Breast epithelium (tissue), 4 donors: ENCODE results near the gene CDCP2. TPM values are rescaled to one million over a fixed set of nuclear protein-coding genes. Genes with fewer than 3 reads are reported as not detected.
"Not testable (repeated sequence)": the region's sequence is repeated elsewhere in the genome, so short reads cannot be mapped to it uniquely, and the experiment has no call there.

ENCODE experiments used
- DNase-seq, 2 donors: peaks; one replicate each; pipeline ENCODE4 v3.0.0-alpha.2; 2019; ENCODE audit warnings: low spot score in 2 of 2
- H3K27ac ChIP-seq, 2 donors: fragments of 200-600 bp; sonication (generic) in 1 of 2; one replicate each; pipeline ENCODE4 v1.5.1; 2016 to 2019; ENCODE audit warnings: mild to moderate bottlenecking in 1 of 2
- H3K27me3 ChIP-seq, 2 donors: fragments of 200-600 bp; sonication (generic) in 1 of 2; one replicate each; pipeline versions ENCODE4 v1.5.1 to v1.6.0; 2017 to 2019; ENCODE audit warnings: control low read depth in 1 of 2, mild to moderate bottlenecking in 1 of 2
- H3K36me3 ChIP-seq: fragments of 200-600 bp; one replicate; pipeline ENCODE4 v1.5.1; 2019
- H3K4me1 ChIP-seq, 2 donors: fragments of 200-600 bp; sonication (generic); one replicate each; pipeline ENCODE4 v1.5.1; 2016 to 2019; ENCODE audit warnings: control low read depth in 1 of 2
- H3K4me3 ChIP-seq, 3 donors: fragments of 200-600 bp; sonication (generic); 1 replicate in 2 of 3; 2 replicates in 1 of 3; pipeline ENCODE4 v1.5.1; 2016 to 2019; ENCODE audit warnings: mild to moderate bottlenecking in 3 of 3, moderate library complexity in 2 of 3
- H3K9me3 ChIP-seq, 2 donors: fragments of 200-600 bp; sonication (generic) in 1 of 2; one replicate each; pipeline ENCODE4 v1.5.1; 2016 to 2019; ENCODE audit warnings: control low read depth in 1 of 2
- POLR2A ChIP-seq: fragments of 450-650 bp; IDR thresholded peaks from one replicate; pipeline ENCODE4 v1.6.1; 2016; ENCODE audit warnings: antibody characterized with exemption, mild to moderate bottlenecking, moderate library complexity
- POLR2AphosphoS5 ChIP-seq, 3 donors: sonication (generic); formaldehyde crosslinking; IDR thresholded peaks; one replicate each; pipeline ENCODE4 v1.6.1; 2017; ENCODE audit warnings: antibody characterized with exemption in 3 of 3
- intact Hi-C: fragments of 100-400 bp; cut with DNase I; formaldehyde crosslinking; loops from one replicate; pipeline ENCODE4 v1.15.1; 2023; ENCODE audit warnings: low total_unique reads
- total RNA-seq, 3 donors: library from RNA; depleted of rRNA; stranded (reverse); fragments of >200 nt; gene quantifications; one replicate each; pipeline ENCODE4 v1.1.0, GENCODE V29; 2016
- TF ChIP-seq, protein P1 (sequence below), 3 donors: fragments of 450-650 bp; IDR thresholded peaks; one replicate each; pipeline ENCODE4 v1.5.1; 2016 to 2017; ENCODE audit warnings: antibody characterized with exemption in 3 of 3, mild to moderate bottlenecking in 3 of 3, moderate library complexity in 3 of 3

Gene CDCP2
- total RNA-seq, 3 donors from 2014 or later, result 1.3 TPM; not detected in 2

DNA sequence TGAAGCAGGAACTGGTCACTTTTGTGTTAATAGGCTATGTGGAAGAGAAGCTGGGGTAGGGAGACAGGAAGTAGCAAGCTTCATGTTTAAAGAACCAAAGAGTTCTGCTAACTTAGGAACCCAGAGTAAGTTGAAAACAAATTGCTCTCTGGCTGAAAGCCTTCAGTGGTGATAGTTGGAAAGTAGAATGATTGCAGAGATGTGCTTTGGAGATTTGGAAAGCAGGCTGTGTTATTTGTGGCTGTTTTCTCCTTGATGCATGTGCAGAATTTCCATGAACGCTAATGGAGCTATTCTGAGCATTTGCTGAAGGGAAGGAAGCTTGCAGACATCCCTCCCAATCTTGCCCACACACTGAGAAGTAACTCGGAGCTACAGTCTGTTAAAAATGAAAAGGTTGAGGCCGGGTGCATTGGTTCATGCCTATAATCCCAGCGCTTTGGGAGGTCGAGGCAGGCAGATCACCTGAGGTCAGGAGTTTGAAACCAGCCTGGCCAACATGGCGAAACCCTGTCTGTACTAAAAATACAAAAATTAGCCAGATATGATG, 53.7 kb downstream of the CDCP2 start:
- H3K36me3 ChIP-seq, result no peaks in the 10 kb centered on the region
- no peak overlapping the region for H3K27ac ChIP-seq
- H3K4me1 ChIP-seq, result no peaks in the 10 kb centered on the region
- H3K9me3 ChIP-seq, result no peaks in the 10 kb centered on the region
- H3K4me3 ChIP-seq, result no peak overlapping the region
- no peak for DNase-seq
- TF ChIP-seq POLR2AphosphoS5 (IDR thresholded peaks at IDR 0.05) (no peak), POLR2A (no peak)
- TF ChIP-seq, protein P1, sequence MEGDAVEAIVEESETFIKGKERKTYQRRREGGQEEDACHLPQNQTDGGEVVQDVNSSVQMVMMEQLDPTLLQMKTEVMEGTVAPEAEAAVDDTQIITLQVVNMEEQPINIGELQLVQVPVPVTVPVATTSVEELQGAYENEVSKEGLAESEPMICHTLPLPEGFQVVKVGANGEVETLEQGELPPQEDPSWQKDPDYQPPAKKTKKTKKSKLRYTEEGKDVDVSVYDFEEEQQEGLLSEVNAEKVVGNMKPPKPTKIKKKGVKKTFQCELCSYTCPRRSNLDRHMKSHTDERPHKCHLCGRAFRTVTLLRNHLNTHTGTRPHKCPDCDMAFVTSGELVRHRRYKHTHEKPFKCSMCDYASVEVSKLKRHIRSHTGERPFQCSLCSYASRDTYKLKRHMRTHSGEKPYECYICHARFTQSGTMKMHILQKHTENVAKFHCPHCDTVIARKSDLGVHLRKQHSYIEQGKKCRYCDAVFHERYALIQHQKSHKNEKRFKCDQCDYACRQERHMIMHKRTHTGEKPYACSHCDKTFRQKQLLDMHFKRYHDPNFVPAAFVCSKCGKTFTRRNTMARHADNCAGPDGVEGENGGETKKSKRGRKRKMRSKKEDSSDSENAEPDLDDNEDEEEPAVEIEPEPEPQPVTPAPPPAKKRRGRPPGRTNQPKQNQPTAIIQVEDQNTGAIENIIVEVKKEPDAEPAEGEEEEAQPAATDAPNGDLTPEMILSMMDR (IDR thresholded peaks at IDR 0.05), result no peak
- intact Hi-C loops, result no loop called here
- no peaks in the 10 kb centered on the region for H3K27me3 ChIP-seq

DNA sequence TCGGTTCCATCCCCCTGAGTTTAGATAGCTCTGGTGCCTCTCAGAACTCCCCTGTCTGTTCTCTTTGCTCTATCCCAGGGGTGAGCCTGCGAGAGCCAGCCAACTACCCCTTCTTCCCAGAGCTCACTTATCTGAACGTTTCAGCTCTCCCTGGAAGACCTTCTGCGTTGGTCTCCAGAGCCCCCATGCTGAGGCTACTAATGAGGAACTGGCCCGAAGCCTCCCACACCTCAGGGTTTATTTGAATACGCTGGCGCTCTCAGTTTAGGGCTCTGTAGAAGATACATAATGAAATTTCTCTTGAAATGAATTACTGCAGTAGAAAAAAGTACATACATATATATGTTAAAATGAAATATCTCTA, 55.9 kb downstream of the CDCP2 start:
- no peaks in the 10 kb centered on the region for H3K9me3 ChIP-seq
- no peaks in the 10 kb centered on the region for H3K36me3 ChIP-seq
- H3K27me3 ChIP-seq, result no peaks in the 10 kb centered on the region
- TF ChIP-seq POLR2A, result no peak
- intact Hi-C loops, result no loop called here
- no peak overlapping the region for H3K27ac ChIP-seq
- DNase-seq, result no peak
- H3K4me3 ChIP-seq, result no peak overlapping the region
- no peaks in the 10 kb centered on the region for H3K4me1 ChIP-seq

DNA sequence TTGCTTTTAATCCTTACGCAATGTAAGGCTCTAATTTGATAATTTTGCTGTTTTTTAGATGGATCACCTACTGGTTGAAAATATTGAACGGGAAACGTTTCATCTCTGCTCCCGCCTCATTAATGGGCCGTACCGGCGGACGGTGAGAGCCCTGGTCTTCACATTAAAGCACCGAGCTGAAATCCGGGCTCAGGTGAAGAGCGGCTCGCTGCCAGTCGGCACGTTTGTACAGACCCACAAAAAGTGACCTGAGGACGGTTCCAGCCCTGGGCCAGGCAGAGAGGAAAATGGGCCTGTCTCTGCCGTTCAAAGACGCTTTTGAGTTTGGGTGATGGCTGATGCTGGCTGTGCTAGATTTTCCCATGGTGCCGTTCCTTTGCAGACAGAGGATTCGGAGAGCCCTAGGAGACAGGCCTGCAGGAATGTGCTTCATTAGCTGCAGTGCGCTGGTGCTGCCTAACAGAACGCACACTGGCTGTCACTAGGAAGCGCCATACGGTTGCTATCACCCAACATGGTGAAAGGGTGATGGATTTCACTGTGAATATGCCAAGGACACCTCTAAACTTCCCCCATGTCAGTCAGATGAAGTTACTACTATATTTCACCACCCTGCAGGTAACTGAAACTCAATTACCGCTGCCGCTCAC, 56.4 kb downstream of the CDCP2 start:
- TF ChIP-seq POLR2AphosphoS5 (IDR thresholded peaks at IDR 0.05), result no peak
- TF ChIP-seq, protein P1 (IDR thresholded peaks at IDR 0.05), result no peak
- no peak for TF ChIP-seq POLR2A
- Histone ChIP-seq H3K36me3 (no peaks in the 10 kb centered on the region), H3K27me3 (no peaks in the 10 kb centered on the region), H3K4me1 (no peaks in the 10 kb centered on the region), H3K9me3 (no peaks in the 10 kb centered on the region), H3K27ac (no peak overlapping the region), H3K4me3 (no peak overlapping the region)
- intact Hi-C loops, result no loop called here
- no peak for DNase-seq

DNA sequence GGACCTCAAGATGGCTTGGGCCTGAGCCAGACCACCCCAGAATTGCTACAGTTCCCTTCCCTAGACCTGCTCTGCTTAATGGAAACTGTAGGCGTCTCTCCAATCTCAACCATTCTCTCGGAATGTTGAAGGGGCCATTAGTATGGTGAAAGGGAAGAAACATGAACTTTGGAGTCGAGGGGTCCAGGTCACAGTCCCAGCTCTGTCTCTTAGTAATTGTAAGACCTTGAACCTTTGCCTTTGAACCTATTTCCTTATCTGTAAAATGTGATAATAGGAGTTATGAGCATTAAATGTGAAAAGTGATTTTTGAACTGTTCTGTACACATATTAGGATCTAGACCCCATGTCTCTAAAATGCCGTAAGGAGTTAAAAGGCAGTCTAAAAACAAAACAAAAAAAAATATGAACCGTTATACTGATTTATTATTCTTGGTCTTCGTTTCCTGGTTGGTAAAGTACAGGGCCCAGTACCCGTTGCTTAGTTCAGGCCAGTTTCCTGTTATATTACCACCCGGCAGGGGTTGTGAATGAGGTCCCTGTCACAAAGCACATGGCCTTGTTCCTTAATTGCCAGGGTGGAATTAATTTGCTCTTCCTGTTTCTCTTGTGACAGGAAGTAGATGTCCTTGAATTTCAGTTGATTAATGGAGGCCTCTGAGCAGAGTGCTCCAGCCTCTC, 57.1 kb downstream of the CDCP2 start:
- H3K27ac ChIP-seq, result no peak overlapping the region
- intact Hi-C loops, result no loop called here

DNA sequence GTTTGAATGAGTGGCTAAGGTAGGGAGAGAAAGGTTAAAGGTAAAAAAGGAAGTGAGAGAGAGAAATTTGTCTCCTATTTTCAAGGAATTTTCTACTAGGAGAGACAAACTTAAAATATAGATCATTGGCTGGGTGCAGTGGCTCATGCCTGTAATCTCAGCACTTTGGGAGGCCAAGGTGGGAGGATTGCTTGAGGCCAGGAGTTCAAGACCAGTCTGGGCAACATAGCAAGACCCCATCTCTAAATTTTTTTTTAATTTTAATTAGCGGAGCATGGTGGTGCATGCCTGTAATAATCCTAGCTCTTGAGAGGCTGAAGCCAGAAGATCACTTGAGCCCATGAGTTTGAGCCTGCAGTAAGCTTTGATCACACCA, 58.1 kb downstream of the CDCP2 start:
- H3K27me3 ChIP-seq, H3K27ac ChIP-seq, H3K9me3 ChIP-seq, H3K4me1 ChIP-seq, intact Hi-C loops, H3K4me3 ChIP-seq, H3K36me3 ChIP-seq, DNase-seq: not testable (repeated sequence)

More for the DNA sequence above, 57.1 kb downstream of the CDCP2 start:
- Histone ChIP-seq H3K36me3 (no peaks in the 10 kb centered on the region), H3K4me1 (no peaks in the 10 kb centered on the region), H3K27me3 (no peaks in the 10 kb centered on the region), H3K9me3 (no peaks in the 10 kb centered on the region), H3K4me3 (no peak overlapping the region)
- TF ChIP-seq POLR2A, result no peak
- TF ChIP-seq, protein P1 (IDR thresholded peaks at IDR 0.05), result no peak
- no peak for TF ChIP-seq POLR2AphosphoS5 (IDR thresholded peaks at IDR 0.05)
- no peak for DNase-seq

DNA sequence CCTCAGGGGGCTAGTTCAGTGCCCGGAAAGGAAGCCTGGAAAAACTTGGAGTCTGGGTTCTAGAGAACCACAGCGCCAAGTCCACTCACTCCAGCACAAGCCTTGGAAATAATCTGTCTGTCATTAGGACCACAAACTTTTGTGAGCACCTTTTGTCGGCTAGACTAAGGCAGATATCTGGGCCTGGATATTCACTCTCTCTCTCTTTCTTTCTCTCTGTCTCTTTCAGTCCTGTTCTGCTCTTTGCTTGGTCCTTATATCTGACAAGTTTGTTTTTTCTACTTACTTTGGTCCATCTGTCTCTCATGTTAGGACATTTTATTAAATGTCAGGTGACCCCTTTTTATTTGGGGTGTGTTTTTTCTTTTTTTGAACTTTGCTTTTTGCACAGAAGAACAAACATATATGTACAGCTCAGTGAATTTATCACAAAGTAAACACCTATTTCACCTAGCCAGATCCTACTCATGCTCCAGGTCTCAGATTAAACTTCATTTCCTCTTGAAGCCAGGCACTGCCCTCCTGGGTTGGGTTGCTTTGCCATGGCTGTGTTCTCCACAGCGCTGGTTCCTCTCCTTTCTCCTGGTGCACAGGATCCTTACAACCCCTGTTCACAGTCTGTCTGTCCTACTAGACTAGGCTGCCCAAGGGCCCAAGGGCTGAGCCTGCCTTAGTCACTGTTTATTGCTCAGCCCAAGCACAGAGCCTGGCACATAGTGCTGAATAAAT, 58.6 kb downstream of the CDCP2 start:
- Histone ChIP-seq H3K36me3 (no peaks in the 10 kb centered on the region), H3K4me3 (no peak overlapping the region), H3K27me3 (no peaks in the 10 kb centered on the region), H3K4me1 (no peaks in the 10 kb centered on the region), H3K9me3 (no peaks in the 10 kb centered on the region), H3K27ac (no peak overlapping the region)
- no peak for TF ChIP-seq POLR2AphosphoS5 (IDR thresholded peaks at IDR 0.05)
- no peak for TF ChIP-seq POLR2A
- TF ChIP-seq, protein P1 (IDR thresholded peaks at IDR 0.05), result no peak
- intact Hi-C loops, result no loop called here
- DNase-seq, result no peak
